Duodenal mucosa (tissue), 2 donors: ENCODE data around the gene SH3RF3.

Experiments used
- H3K27ac ChIP-seq: one replicate; pipeline ENCODE4 v1.7.0; 2013; ENCODE audit warnings: low read depth, low read length
- H3K27me3 ChIP-seq, 2 donors: one replicate each; pipeline ENCODE4 v1.7.0; 2013; ENCODE audit warnings: low read length in 2 of 2, control low read depth in 1 of 2; ENCODE audit not compliant: insufficient read depth in 2 of 2, control insufficient read depth in 1 of 2
- H3K36me3 ChIP-seq, 2 donors: one replicate each; pipeline ENCODE4 v1.7.0; 2013; ENCODE audit warnings: low read length in 2 of 2, control low read depth in 1 of 2; ENCODE audit not compliant: insufficient read depth in 2 of 2, control insufficient read depth in 1 of 2
- H3K4me1 ChIP-seq, 2 donors: one replicate each; pipeline ENCODE4 v1.7.0; 2013; ENCODE audit warnings: low read length in 2 of 2, control low read depth in 1 of 2; ENCODE audit not compliant: insufficient read depth in 2 of 2, control insufficient read depth in 1 of 2
- H3K4me3 ChIP-seq, 2 donors: one replicate each; pipeline ENCODE4 v1.7.0; 2013; ENCODE audit warnings: low read length in 2 of 2, low read depth in 1 of 2
- H3K9ac ChIP-seq, 2 donors: one replicate each; pipeline ENCODE4 v1.7.0; 2013; ENCODE audit warnings: low read length in 2 of 2, low read depth in 1 of 2
- H3K9me3 ChIP-seq, 2 donors: one replicate each; pipeline ENCODE4 v1.7.0; 2013; ENCODE audit warnings: low read length in 2 of 2, control low read depth in 1 of 2; ENCODE audit not compliant: control insufficient read depth in 1 of 2

Gene SH3RF3

DNA sequence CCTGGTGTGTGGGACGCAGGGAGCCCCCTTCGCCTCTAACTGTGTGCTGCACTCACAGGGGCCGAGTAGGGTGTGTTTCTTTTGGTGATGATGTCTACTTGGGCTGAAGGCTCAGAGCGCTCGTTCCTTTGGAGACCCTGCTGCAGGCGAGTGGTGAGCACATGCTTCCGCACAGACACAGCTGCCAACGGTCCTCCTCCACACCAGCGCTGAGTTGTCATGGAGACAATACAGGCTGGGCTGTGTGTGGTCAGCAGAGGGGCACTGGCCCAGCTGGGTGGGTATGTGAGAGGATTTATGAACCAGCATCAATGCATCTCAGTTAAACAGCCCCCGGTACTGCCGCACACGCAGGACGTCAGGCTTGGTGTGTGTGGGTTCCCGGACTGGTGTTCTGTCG is 143.5 kb downstream of the SH3RF3 start:
- peaks cover 8 to 10% of the 10 kb centered on the region in 2 donors for H3K4me1 ChIP-seq
- H3K9me3 ChIP-seq, result no peaks in the 10 kb centered on the region
- H3K27ac ChIP-seq, result no peak overlapping the region
- H3K9ac ChIP-seq, result no peak overlapping the region
- H3K4me3 ChIP-seq, result no peak overlapping the region
- no peaks in the 10 kb centered on the region for H3K36me3 ChIP-seq
- no peaks in the 10 kb centered on the region for H3K27me3 ChIP-seq

DNA sequence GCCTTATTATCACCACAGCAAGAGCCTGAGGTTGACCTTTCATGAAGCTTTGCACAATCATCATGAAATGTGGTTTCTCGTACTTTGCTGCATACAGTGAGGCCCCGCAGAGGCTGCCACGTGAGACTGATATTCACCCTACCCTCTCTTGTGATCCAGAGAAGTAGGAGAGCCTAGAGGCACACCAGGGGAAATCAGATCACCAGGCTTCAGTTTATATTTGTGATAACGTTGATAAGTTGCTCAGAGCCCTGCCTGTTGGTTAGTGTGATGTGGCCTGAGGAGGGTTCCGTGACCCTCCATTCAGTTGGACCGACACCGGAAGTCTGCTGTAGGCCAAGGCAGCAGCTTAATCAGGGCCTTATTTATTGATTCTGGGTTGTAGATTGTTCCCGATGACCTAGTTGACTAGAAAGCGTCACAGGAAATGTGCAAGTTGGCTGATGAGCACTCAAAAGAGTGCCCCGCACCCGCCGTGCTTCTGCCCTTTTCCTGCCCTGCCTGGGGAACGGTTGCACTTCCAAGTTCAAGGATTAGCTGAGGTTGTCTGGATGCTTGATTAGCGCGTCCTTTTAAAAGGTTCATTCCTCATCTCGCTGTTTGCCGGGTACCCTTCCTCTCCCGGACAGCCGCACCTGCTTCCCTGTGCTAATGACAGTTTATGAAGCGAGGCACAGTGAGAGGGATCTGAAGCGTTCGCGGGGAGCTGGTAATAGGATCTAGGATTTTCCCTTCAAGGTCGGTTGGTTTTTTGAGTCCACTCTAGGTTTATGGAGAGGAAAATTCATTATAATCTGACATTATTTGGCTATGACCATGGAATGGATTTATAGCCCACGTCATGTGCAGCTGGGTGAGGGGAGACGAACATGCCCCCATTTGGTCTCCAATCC is 146.4 kb downstream of the SH3RF3 start:
- Histone ChIP-seq H3K4me1 (peaks cover 7 to 10% of the 10 kb centered on the region in 2 donors), H3K9ac (no peak overlapping the region), H3K9me3 (no peaks in the 10 kb centered on the region), H3K4me3 (no peak overlapping the region), H3K27me3 (no peaks in the 10 kb centered on the region), H3K27ac (no peak overlapping the region), H3K36me3 (no peaks in the 10 kb centered on the region)

GRCh38 chr2:109277406-109277805 is 148.4 kb downstream of the SH3RF3 start:
- Histone ChIP-seq H3K27ac (no peak overlapping the region), H3K27me3 (no peaks in the 10 kb centered on the region), H3K4me3 (no peak overlapping the region), H3K9ac (no peak overlapping the region), H3K4me1 (no peaks in the 10 kb centered on the region), H3K36me3 (no peaks in the 10 kb centered on the region), H3K9me3 (no peaks in the 10 kb centered on the region)

DNA sequence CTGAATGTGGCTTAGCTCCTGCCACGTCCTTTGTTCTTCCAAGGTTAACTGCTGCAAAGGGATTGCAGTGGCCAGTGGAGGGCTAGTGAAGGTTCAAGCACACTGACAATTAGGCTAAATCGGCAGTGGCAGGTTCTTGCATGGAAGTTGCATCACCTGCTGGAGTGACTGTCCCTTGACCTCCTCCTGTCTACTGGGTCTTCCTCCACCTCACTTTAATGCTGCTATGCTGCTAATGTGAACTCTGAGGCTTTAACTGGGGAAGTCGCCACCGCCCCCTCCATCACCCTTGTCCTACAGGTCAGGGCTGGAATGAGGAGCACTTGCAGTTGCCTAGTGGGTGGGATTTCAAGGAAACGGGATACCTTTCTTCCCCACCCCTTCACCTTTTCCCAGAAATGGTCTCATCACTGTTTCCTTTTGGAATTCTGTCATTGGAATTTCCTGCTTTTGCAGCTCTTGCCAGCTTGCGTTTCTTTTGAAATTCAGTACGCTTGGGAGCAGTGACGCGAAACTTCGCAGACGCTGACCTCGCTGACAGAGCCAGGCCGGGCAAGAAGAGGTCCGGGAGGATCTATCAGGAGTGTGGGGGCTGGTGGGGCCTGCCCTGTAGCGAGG is 150.3 kb downstream of the SH3RF3 start:
- no peak overlapping the region for H3K4me3 ChIP-seq
- no peaks in the 10 kb centered on the region for H3K27me3 ChIP-seq
- no peak overlapping the region for H3K9ac ChIP-seq
- H3K4me1 ChIP-seq, result no peaks in the 10 kb centered on the region
- no peaks in the 10 kb centered on the region for H3K9me3 ChIP-seq
- no peak overlapping the region for H3K27ac ChIP-seq
- H3K36me3 ChIP-seq, result no peaks in the 10 kb centered on the region

- Histone ChIP-seq H3K4me3 (no peak overlapping the region), H3K36me3 (no peaks in the 10 kb centered on the region), H3K9me3 (no peaks in the 10 kb centered on the region), H3K27ac (no peak overlapping the region), H3K27me3 (no peaks in the 10 kb centered on the region), H3K4me1 (peaks cover 0 to 5% of the 10 kb centered on the region in 2 donors), H3K9ac (no peak overlapping the region)
Measured at GRCh38 chr2:109280804-109281203, 151.8 kb downstream of the SH3RF3 start.

DNA sequence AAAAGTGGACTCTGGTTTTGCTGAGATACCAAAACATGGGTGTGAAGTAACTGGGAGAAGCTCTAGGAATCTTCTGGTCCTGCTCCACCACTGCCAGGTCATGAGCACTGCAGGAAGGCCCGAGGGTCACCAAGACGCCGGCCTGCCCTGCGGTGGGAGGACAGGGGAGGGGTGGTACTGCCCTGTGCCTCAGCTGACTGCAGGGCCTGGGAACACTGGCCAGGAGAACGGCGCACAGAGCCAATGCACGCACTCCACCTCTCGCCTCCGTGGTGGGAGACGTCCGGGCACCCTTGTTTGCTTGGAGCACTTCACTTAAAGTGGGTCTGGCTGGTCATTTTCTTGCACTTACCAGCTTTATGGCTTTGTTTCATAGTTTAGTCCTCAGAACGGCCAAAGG is 153.4 kb downstream of the SH3RF3 start:
- H3K27ac ChIP-seq, result no peak overlapping the region
- H3K9ac ChIP-seq, result no peak overlapping the region
- H3K27me3 ChIP-seq, result no peaks in the 10 kb centered on the region
- H3K4me3 ChIP-seq, result no peak overlapping the region
- H3K9me3 ChIP-seq, result no peaks in the 10 kb centered on the region
- peaks cover 0 to 7% of the 10 kb centered on the region in 2 donors for H3K4me1 ChIP-seq
- no peaks in the 10 kb centered on the region for H3K36me3 ChIP-seq

GRCh38 chr2:109282865-109283264 is 153.9 kb downstream of the SH3RF3 start:
- no peak overlapping the region for H3K9ac ChIP-seq
- peaks cover 0 to 7% of the 10 kb centered on the region in 2 donors for H3K4me1 ChIP-seq
- H3K36me3 ChIP-seq, result no peaks in the 10 kb centered on the region
- H3K27ac ChIP-seq, result no peak overlapping the region
- no peak overlapping the region for H3K4me3 ChIP-seq
- H3K9me3 ChIP-seq, result no peaks in the 10 kb centered on the region
- no peaks in the 10 kb centered on the region for H3K27me3 ChIP-seq

GRCh38 chr2:109284826-109285225 is 155.8 kb downstream of the SH3RF3 start:
- no peak overlapping the region for H3K4me3 ChIP-seq
- H3K9ac ChIP-seq, result no peak overlapping the region
- no peak overlapping the region for H3K27ac ChIP-seq
- peaks cover 0 to 7% of the 10 kb centered on the region in 2 donors for H3K4me1 ChIP-seq
- no peaks in the 10 kb centered on the region for H3K27me3 ChIP-seq
- H3K36me3 ChIP-seq, result no peaks in the 10 kb centered on the region
- no peaks in the 10 kb centered on the region for H3K9me3 ChIP-seq

- Histone ChIP-seq H3K36me3 (no peaks in the 10 kb centered on the region), H3K27ac (no peak overlapping the region), H3K4me3 (no peak overlapping the region), H3K9me3 (no peaks in the 10 kb centered on the region), H3K4me1 (peaks cover 0 to 7% of the 10 kb centered on the region in 2 donors), H3K27me3 (no peaks in the 10 kb centered on the region), H3K9ac (no peak overlapping the region)
Measured at GRCh38 chr2:109285244-109285651, 156.2 kb downstream of the SH3RF3 start.

DNA sequence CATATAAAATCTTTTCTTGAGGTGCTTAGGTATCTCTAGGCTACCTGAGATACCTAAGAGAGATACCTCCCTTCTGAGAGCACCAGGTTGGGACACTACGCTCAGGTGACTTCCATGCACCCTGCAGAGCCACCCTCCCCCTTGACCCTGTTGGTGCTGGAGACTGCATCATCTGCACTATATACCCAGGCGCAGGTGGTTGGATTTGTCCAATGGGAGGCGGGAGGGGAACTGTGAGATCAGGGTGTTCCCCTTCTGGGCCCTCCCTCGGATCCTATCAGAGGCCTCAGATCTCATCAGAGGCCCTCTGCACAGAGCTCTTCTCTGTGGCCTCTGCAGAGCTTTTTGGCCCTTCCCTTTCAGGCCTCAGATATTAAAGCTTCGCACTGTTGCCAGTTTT is 158.4 kb downstream of the SH3RF3 start:
- Histone ChIP-seq H3K4me3 (no peak overlapping the region), H3K4me1 (peaks cover 0 to 7% of the 10 kb centered on the region in 2 donors), H3K27me3 (no peaks in the 10 kb centered on the region), H3K9ac (no peak overlapping the region), H3K27ac (no peak overlapping the region), H3K9me3 (no peaks in the 10 kb centered on the region), H3K36me3 (no peaks in the 10 kb centered on the region)
